HEK293T (cell line): ENCODE results near the gene MARK4.

Experiments used
- ELF4 ChIP-seq: fragments of 450-650 bp; IDR thresholded peaks from 2 replicates; pipeline ENCODE4 v1.6.1; 2017; ENCODE audit warnings: antibody characterized with exemption
- FOXA1 ChIP-seq: fragments of 450-650 bp; IDR thresholded peaks from 2 replicates; pipeline ENCODE4 v1.6.1; 2016; ENCODE audit warnings: mild to moderate bottlenecking

GRCh38 chr19:45296355-45296754 lies 45.3 kb downstream of the MARK4 start:
- TF ChIP-seq FOXA1 (no peak), ELF4 (no peak)
